ENCODE results near the gene SYK. TPM values are rescaled to one million over a fixed set of nuclear protein-coding genes. Genes with fewer than 3 reads are reported as not detected.

The SYK gene
- polyA plus RNA-seq, 1 of the 3 experiments (the other 2 are of a cell fraction) = not detected

DNA sequence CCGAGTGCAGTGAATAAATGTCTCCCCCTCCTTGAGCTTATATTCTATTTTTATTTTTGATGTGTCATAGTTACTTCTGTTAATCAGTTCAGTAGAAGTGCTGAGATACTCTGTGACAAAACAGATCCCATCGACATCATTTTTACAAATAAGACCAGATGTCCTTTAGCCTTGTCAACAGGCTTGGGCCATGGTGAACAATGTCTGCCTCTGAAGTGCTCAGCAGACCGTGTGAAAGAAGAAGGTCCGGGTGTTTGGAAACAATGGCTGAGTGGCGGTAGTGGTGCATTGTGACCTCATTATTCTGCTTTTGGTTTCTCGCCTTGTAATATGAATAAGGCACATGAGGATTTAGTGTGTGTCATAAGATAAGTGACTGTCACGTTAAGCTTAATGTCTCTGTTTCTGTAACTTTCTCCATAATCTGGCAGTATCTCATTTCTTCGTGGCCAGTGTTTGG, 71.2 kb downstream of the SYK start:
- CTCF ChIA-PET = interaction anchor here (0.7 to 3.2 kb wide), 4 partner anchors 8 to 1275 kb away, joined by 3 to 20 read pairs (median 6); no protein-coding TSS in a partner anchor
- Histone ChIP-seq H3F3A (replicated peaks; ENCODE audit: insufficient read depth) (no peaks in the 10 kb centered on the region), H3K4me3 (ENCODE audit: low read depth in 2 of 2, low read length in 1 of 2) (no peak overlapping the region), H3K9me2 (no peaks in the 10 kb centered on the region), H3K36me3 (replicated peaks in 1 of 2; ENCODE audit: control insufficient read depth in 1 of 2, insufficient read depth in 2 of 2, low read length in 1 of 2) (no peaks in the 10 kb centered on the region), H3K4me2 (no peak overlapping the region), H3K79me2 (ENCODE audit: insufficient read depth) (no peaks in the 10 kb centered on the region), H3K27ac (ENCODE audit: low read depth in 2 of 2, low read length in 1 of 2) (no peak overlapping the region), H3K27me3 (ENCODE audit: insufficient read depth) (no peaks in the 10 kb centered on the region), H2AFZ (ENCODE audit: low read depth) (no peak overlapping the region), H3K4me1 (ENCODE audit: control insufficient read depth in 1 of 2, insufficient read depth in 2 of 2, low read depth in 1 of 2, low read length in 1 of 2) (no peaks in the 10 kb centered on the region; a peak in 1 of 4 replicates), H4K20me1 (ENCODE audit: insufficient read depth) (no peaks in the 10 kb centered on the region), H3K9me3 (no peaks in the 10 kb centered on the region), H3K9ac (no peak overlapping the region)
- POLR2A ChIA-PET = no interaction called here
- DNase-seq = no peak
- TF ChIP-seq, protein P1, sequence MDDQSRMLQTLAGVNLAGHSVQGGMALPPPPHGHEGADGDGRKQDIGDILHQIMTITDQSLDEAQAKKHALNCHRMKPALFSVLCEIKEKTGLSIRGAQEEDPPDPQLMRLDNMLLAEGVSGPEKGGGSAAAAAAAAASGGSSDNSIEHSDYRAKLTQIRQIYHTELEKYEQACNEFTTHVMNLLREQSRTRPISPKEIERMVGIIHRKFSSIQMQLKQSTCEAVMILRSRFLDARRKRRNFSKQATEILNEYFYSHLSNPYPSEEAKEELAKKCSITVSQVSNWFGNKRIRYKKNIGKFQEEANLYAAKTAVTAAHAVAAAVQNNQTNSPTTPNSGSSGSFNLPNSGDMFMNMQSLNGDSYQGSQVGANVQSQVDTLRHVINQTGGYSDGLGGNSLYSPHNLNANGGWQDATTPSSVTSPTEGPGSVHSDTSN (IDR thresholded peaks at IDR 0.05) = no peak
- TF ChIP-seq ELF1 (IDR thresholded peaks at IDR 0.05) (no peak), FOXM1 (IDR thresholded peaks at IDR 0.05; ENCODE audit: low read depth) (no peak), SMC3 (IDR thresholded peaks at IDR 0.05; ENCODE audit: low read depth, low read length) (no peak), EP300 (IDR thresholded peaks at IDR 0.05; ENCODE audit: borderline replicate concordance in 1 of 2, low read depth in 1 of 2, low read length in 1 of 2) (no peak), RXRA (IDR thresholded peaks at IDR 0.05; ENCODE audit: borderline replicate concordance, low read depth) (no peak), RCOR1 (IDR thresholded peaks at IDR 0.05; ENCODE audit: low read length) (no peak), RAD21 (IDR thresholded peaks at IDR 0.05; ENCODE audit: low read length) (no peak), POLR2AphosphoS5 (IDR thresholded peaks at IDR 0.05; ENCODE audit: low read depth, low read length) (no peak)
- TF ChIP-seq, protein P2, sequence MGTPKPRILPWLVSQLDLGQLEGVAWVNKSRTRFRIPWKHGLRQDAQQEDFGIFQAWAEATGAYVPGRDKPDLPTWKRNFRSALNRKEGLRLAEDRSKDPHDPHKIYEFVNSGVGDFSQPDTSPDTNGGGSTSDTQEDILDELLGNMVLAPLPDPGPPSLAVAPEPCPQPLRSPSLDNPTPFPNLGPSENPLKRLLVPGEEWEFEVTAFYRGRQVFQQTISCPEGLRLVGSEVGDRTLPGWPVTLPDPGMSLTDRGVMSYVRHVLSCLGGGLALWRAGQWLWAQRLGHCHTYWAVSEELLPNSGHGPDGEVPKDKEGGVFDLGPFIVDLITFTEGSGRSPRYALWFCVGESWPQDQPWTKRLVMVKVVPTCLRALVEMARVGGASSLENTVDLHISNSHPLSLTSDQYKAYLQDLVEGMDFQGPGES (IDR thresholded peaks at IDR 0.05; ENCODE audit: low read depth, low read length) = no peak
- TF ChIP-seq, protein P3, sequence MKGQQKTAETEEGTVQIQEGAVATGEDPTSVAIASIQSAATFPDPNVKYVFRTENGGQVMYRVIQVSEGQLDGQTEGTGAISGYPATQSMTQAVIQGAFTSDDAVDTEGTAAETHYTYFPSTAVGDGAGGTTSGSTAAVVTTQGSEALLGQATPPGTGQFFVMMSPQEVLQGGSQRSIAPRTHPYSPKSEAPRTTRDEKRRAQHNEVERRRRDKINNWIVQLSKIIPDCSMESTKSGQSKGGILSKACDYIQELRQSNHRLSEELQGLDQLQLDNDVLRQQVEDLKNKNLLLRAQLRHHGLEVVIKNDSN (IDR thresholded peaks at IDR 0.05; ENCODE audit: borderline replicate concordance, low read depth) = no peak
- TF ChIP-seq, protein P4, sequence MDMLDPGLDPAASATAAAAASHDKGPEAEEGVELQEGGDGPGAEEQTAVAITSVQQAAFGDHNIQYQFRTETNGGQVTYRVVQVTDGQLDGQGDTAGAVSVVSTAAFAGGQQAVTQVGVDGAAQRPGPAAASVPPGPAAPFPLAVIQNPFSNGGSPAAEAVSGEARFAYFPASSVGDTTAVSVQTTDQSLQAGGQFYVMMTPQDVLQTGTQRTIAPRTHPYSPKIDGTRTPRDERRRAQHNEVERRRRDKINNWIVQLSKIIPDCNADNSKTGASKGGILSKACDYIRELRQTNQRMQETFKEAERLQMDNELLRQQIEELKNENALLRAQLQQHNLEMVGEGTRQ (IDR thresholded peaks at IDR 0.05; ENCODE audit: borderline replicate concordance, low read depth, low read length) = no peak
- 39% methylated on average over 8 of the region's 8 CpGs for WGBS (ENCODE audit: low lambda C conversion rate)

DNA sequence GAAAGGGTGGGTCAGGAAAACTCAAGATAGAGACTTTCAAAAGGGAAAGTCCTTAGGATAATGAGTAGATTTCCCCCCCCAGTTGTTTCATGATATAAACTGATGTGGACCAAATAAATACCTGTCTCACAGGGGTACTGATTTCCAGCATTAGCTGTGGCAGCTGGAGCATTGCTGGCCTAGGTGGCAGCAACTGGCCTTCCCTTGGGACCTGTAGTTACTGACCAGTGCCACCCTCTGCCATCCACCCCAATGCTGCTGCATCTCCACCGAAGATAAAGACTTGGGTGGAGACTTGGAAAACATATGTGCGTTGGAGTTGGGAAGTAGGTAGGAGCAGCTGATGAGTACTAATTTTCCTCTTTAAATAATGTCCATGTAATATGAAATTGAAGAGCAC, 71.8 kb downstream of the SYK start:
- Histone ChIP-seq H4K20me1 (ENCODE audit: insufficient read depth) (no peaks in the 10 kb centered on the region), H3K27ac (ENCODE audit: low read depth in 2 of 2, low read length in 1 of 2) (no peak overlapping the region), H3K4me3 (ENCODE audit: low read depth in 2 of 2, low read length in 1 of 2) (no peak overlapping the region), H3K79me2 (ENCODE audit: insufficient read depth) (no peaks in the 10 kb centered on the region), H3K9me2 (no peaks in the 10 kb centered on the region), H3K9me3 (no peaks in the 10 kb centered on the region), H3K27me3 (ENCODE audit: insufficient read depth) (no peaks in the 10 kb centered on the region), H3K4me2 (no peak overlapping the region), H3K9ac (no peak overlapping the region), H3F3A (replicated peaks; ENCODE audit: insufficient read depth) (no peaks in the 10 kb centered on the region), H3K36me3 (replicated peaks in 1 of 2; ENCODE audit: control insufficient read depth in 1 of 2, insufficient read depth in 2 of 2, low read length in 1 of 2) (no peaks in the 10 kb centered on the region), H3K4me1 (ENCODE audit: control insufficient read depth in 1 of 2, insufficient read depth in 2 of 2, low read depth in 1 of 2, low read length in 1 of 2) (no peaks in the 10 kb centered on the region; a peak in 1 of 4 replicates), H2AFZ (ENCODE audit: low read depth) (no peak overlapping the region)
- ChIA-PET CTCF (interaction anchor here (1.7 kb wide), 1 partner anchor 733 kb away, joined by 6 read pairs; no protein-coding TSS in a partner anchor), POLR2A (no interaction called here)
- WGBS (ENCODE audit: low lambda C conversion rate) = 57% methylated on average over 2 of the region's 2 CpGs
- DNase-seq = no peak
- TF ChIP-seq MEF2A (IDR thresholded peaks at IDR 0.05; ENCODE audit: borderline replicate concordance, low read depth) (no peak), TAF1 (IDR thresholded peaks at IDR 0.05; ENCODE audit: borderline replicate concordance, low read depth, low read length) (no peak), GABPA (IDR thresholded peaks at IDR 0.05; ENCODE audit: low read depth) (no peak), YY1 (IDR thresholded peaks at IDR 0.05; ENCODE audit: low read depth) (no peak), RFX5 (IDR thresholded peaks at IDR 0.05; ENCODE audit: low read length) (no peak), EP300 (IDR thresholded peaks at IDR 0.05; ENCODE audit: borderline replicate concordance in 1 of 2, low read depth in 1 of 2, low read length in 1 of 2) (no peak), JUND (IDR thresholded peaks at IDR 0.05) (no peak), CHD2 (IDR thresholded peaks at IDR 0.05; ENCODE audit: low read length, partially characterized antibody) (no peak), TCF12 (IDR thresholded peaks at IDR 0.05) (no peak)
- TF ChIP-seq, protein P5, sequence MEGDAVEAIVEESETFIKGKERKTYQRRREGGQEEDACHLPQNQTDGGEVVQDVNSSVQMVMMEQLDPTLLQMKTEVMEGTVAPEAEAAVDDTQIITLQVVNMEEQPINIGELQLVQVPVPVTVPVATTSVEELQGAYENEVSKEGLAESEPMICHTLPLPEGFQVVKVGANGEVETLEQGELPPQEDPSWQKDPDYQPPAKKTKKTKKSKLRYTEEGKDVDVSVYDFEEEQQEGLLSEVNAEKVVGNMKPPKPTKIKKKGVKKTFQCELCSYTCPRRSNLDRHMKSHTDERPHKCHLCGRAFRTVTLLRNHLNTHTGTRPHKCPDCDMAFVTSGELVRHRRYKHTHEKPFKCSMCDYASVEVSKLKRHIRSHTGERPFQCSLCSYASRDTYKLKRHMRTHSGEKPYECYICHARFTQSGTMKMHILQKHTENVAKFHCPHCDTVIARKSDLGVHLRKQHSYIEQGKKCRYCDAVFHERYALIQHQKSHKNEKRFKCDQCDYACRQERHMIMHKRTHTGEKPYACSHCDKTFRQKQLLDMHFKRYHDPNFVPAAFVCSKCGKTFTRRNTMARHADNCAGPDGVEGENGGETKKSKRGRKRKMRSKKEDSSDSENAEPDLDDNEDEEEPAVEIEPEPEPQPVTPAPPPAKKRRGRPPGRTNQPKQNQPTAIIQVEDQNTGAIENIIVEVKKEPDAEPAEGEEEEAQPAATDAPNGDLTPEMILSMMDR (IDR thresholded peaks at IDR 0.05) = no peak
- TF ChIP-seq, protein P4 (IDR thresholded peaks at IDR 0.05; ENCODE audit: borderline replicate concordance, low read depth, low read length) = no peak
- TF ChIP-seq, protein P3 (IDR thresholded peaks at IDR 0.05; ENCODE audit: borderline replicate concordance, low read depth) = no peak
